HepG2 (cell line): ENCODE measurements around the gene RABL6. TPM values are rescaled to one million over a fixed set of nuclear protein-coding genes. Genes with fewer than 3 reads are reported as not detected.

Experiments used
- CTCF ChIP-seq: sonication (generic); formaldehyde crosslinking; IDR thresholded peaks from 2 replicates; pipeline ENCODE4 v1.5.0; 2020; ENCODE audit warnings: mild to moderate bottlenecking, missing genetic modification reagents, moderate library complexity
- PATZ1 ChIP-seq: sonication (generic); formaldehyde crosslinking; IDR thresholded peaks from 2 replicates; pipeline ENCODE4 v1.4.0; 2020; ENCODE audit warnings: missing genetic modification reagents
- ZBTB33 ChIP-seq: sonication (generic); formaldehyde crosslinking; IDR thresholded peaks from 2 replicates; pipeline ENCODE4 v1.4.0; 2020; ENCODE audit warnings: missing genetic modification reagents
- ZMYM3 ChIP-seq: sonication (generic); formaldehyde crosslinking; IDR thresholded peaks from 2 replicates; pipeline ENCODE4 v1.5.1; 2020; ENCODE audit warnings: mild to moderate bottlenecking, missing genetic modification reagents
- ZNF567 ChIP-seq: sonication (generic); formaldehyde crosslinking; IDR thresholded peaks from 2 replicates; pipeline ENCODE4 v1.8.1; 2023; ENCODE audit warnings: mild to moderate bottlenecking, missing genetic modification reagents, borderline replicate concordance
- ZNF850 ChIP-seq: sonication (generic); formaldehyde crosslinking; conservative IDR thresholded peaks from 2 replicates; pipeline ENCODE4 v1.9.0; 2021; ENCODE audit warnings: mild to moderate bottlenecking, missing genetic modification reagents
- polyA plus RNA-seq, 8 experiments: library from polyadenylated mRNA; depleted of rRNA in 3 of 8; stranded (reverse) in 7 of 8; unstranded in 1 of 8; fragments of >200 nt; fragmentation: Illumina TruSeq in 4 of 8; extraction: Trizol in 4 of 8; gene quantifications; 2 replicates each; pipeline versions ENCODE4 v1.2.1 to v1.2.3, GENCODE V29; 2011 to 2016; ENCODE audit warnings: low read depth in 4 of 8, missing spikeins in 1 of 8, mixed read lengths in 1 of 8; ENCODE audit not compliant: insufficient read depth in 1 of 8
- total RNA-seq, 5 experiments: library from RNA; depleted of rRNA; stranded (reverse); fragments of >200 nt; fragmentation: Illumina TruSeq; extraction: Trizol; gene quantifications; 2 replicates each; pipeline ENCODE4 v1.2.3, GENCODE V29; 2016; ENCODE audit warnings: low read depth in 1 of 5

The RABL6 gene
- total and polyA plus RNA-seq, 2 of the 13 experiments (the other 11 are each of a cell fraction or from before 2014, with no cell fraction given): 81.5 to 125 TPM

- TF ChIP-seq PATZ1: peak; percentile 33; the same call in 1 of the 2 replicates
- 0 out of 2 replicates have a peak, but pooled peaks have one; percentile 45 for TF ChIP-seq ZNF850 (CRISPR knock-in tag)
- TF ChIP-seq CTCF (CRISPR knock-in tag): peak; percentile 80
- TF ChIP-seq ZMYM3 (CRISPR knock-in tag): peak; percentile 38
- 0 out of 2 replicates have a peak, but pooled peaks have one; percentile 9 for TF ChIP-seq ZBTB33 (CRISPR knock-in tag)
- TF ChIP-seq ZNF567 (CRISPR knock-in tag): 0 out of 2 replicates have a peak, but pooled peaks have one; percentile 31
These were observed 46.8 kb upstream of the RABL6 start (continued) for GRCh38 chr9:136760834-136761544.
